Osteoblast (primary cell): Measurements from ENCODE around the gene HS1BP3. TPM values are rescaled to one million over a fixed set of nuclear protein-coding genes. Genes with fewer than 3 reads are reported as not detected.

Experiments
- DNase-seq: peaks from one replicate; pipeline ENCODE4 v3.0.0; 2011; ENCODE audit warnings: low spot score, mixed read lengths; ENCODE audit not compliant: insufficient read length; ENCODE audit errors: missing footprints
- H2AFZ ChIP-seq: 2 replicates; pipeline ENCODE4 v1.6.0; 2011; ENCODE audit warnings: mild to moderate bottlenecking, low read length
- H3K27ac ChIP-seq: 2 replicates; pipeline ENCODE4 v1.5.1; 2011; ENCODE audit warnings: mild to moderate bottlenecking, low read depth, low read length, moderate library complexity
- H3K27me3 ChIP-seq: 2 replicates; pipeline ENCODE4 v1.6.0; 2012; ENCODE audit warnings: mild to moderate bottlenecking, control low read depth, inconsistent platforms, low read length, moderate library complexity; ENCODE audit not compliant: insufficient read depth
- H3K36me3 ChIP-seq: 2 replicates; pipeline ENCODE4 v1.5.1; 2011; ENCODE audit warnings: mild to moderate bottlenecking, low read length, control low read depth, moderate library complexity; ENCODE audit not compliant: insufficient read depth
- H3K4me1 ChIP-seq: 2 replicates; pipeline ENCODE4 v1.5.1; 2011; ENCODE audit warnings: mild to moderate bottlenecking, low read length, control low read depth, moderate library complexity; ENCODE audit not compliant: insufficient read depth
- H3K4me2 ChIP-seq: 2 replicates; pipeline ENCODE4 v1.6.0; 2011; ENCODE audit warnings: mild to moderate bottlenecking, low read length; ENCODE audit not compliant: insufficient read depth
- H3K4me3 ChIP-seq: fragments of 200-600 bp; sonication (generic); 3 replicates; pipeline ENCODE4 v1.5.1; 2012; ENCODE audit warnings: mild to moderate bottlenecking, low read length, inconsistent platforms; ENCODE audit not compliant: insufficient read depth
- H3K79me2 ChIP-seq: 2 replicates; pipeline ENCODE4 v1.6.0; 2012; ENCODE audit warnings: mild to moderate bottlenecking, low read length, control low read depth, inconsistent platforms; ENCODE audit not compliant: insufficient read depth
- H3K9me3 ChIP-seq: 2 replicates; pipeline ENCODE4 v1.5.1; 2011; ENCODE audit warnings: low read depth, low read length, control low read depth
- H4K20me1 ChIP-seq: 2 replicates; pipeline ENCODE4 v1.6.0; 2012; ENCODE audit warnings: mild to moderate bottlenecking, low read length, control low read depth; ENCODE audit not compliant: insufficient read depth
- total RNA-seq: library from RNA; depleted of rRNA; stranded (reverse); fragments of >200 nt; gene quantifications from 2 replicates; pipeline ENCODE4 v1.2.3, GENCODE V29; 2012
- TF ChIP-seq, protein P1 (sequence below): IDR thresholded peaks from 2 replicates; pipeline ENCODE4 v1.5.1; 2011; ENCODE audit warnings: mild to moderate bottlenecking, low read depth, low read length, moderate library complexity; ENCODE audit errors: extremely low read depth

HS1BP3 gene
- total RNA-seq, 1 donor, result 47.8 TPM

DNA sequence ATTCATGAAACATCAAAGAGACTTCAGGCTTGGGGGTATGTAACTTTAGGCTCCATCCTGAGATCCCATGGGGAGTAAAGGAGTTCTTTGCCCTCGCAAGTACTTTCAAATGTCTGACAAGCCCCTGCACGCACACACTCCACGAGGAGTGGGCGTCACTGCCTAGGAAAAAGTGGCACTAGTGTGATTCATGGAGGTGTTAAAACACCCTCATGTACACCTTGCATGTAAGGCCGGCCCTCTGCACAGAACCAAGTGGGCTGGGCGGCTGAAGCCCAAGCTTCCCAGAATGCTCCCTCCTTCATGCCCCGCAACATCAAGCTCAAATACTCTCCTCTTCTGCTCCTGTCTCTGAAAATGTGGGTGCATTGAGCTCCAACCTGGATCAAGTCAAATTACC, 7.8 kb downstream of the HS1BP3 start:
- Histone ChIP-seq H3K79me2 (peaks cover 39% of the 10 kb centered on the region), H3K4me2 (no peak overlapping the region), H3K27ac (no peak overlapping the region), H3K4me1 (peaks cover 11% of the 10 kb centered on the region), H3K9me3 (no peaks in the 10 kb centered on the region), H3K27me3 (no peaks in the 10 kb centered on the region), H3K4me3 (no peak overlapping the region), H4K20me1 (peaks cover 39% of the 10 kb centered on the region), H3K36me3 (peaks cover 27% of the 10 kb centered on the region), H2AFZ (no peak overlapping the region)
- TF ChIP-seq, protein P1, sequence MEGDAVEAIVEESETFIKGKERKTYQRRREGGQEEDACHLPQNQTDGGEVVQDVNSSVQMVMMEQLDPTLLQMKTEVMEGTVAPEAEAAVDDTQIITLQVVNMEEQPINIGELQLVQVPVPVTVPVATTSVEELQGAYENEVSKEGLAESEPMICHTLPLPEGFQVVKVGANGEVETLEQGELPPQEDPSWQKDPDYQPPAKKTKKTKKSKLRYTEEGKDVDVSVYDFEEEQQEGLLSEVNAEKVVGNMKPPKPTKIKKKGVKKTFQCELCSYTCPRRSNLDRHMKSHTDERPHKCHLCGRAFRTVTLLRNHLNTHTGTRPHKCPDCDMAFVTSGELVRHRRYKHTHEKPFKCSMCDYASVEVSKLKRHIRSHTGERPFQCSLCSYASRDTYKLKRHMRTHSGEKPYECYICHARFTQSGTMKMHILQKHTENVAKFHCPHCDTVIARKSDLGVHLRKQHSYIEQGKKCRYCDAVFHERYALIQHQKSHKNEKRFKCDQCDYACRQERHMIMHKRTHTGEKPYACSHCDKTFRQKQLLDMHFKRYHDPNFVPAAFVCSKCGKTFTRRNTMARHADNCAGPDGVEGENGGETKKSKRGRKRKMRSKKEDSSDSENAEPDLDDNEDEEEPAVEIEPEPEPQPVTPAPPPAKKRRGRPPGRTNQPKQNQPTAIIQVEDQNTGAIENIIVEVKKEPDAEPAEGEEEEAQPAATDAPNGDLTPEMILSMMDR, result no peak
- DNase-seq, result no peak

DNA sequence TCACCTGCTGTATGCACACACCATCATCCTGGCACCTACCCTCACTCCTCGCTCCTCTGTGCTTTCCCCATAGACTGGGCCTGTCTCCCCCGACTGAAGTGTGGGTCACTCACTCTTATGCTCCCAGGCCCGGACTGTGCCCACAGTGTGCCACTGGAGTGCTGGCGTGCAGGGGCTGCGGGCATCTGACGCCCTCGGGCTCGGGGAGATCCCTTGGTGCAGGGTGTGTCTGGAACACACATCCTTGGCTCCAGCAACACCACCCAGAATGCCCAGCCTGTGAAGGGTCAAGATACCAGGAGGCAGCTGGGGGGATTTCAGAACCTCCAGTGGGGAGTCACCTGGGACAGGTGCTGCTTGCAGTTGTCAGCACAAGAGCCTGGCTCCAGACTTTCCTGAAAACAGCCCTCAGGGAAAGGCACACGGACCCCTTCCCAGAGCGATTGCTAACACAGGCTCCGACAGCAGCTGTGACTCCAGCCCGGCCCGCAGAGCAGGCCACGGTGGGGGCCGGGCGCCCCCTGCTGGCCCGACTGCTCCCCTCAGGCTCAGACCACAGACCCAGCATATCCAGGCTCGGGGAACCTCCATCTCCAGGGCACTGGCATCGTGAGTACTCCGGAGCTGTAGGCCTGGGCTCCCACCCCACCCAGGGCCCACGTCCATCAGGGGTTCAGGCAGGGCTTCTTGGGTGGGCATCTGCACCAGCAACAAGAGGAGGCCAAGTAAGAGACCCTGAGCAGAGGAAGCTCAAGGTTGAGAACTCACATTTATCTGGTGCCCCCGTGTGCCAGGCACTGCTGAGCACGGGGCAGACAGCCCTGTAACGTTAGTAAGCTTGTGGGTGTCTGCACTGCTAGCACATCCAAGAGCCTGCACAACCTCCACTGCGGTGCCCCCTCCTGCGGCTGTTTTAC, 8.6 kb downstream of the HS1BP3 start:
- TF ChIP-seq, protein P1, result peak; percentile 86
- Histone ChIP-seq H3K27me3 (no peaks in the 10 kb centered on the region), H3K79me2 (peaks cover 31% of the 10 kb centered on the region), H3K9me3 (no peaks in the 10 kb centered on the region), H4K20me1 (peaks cover 33% of the 10 kb centered on the region), H3K4me1 (peaks cover 11% of the 10 kb centered on the region), H3K27ac (peak overlapping the region; percentile 48), H2AFZ (no peak overlapping the region), H3K4me3 (no peak overlapping the region), H3K36me3 (peaks cover 33% of the 10 kb centered on the region), H3K4me2 (no peak overlapping the region)
- peak; percentile 98 for DNase-seq

DNA sequence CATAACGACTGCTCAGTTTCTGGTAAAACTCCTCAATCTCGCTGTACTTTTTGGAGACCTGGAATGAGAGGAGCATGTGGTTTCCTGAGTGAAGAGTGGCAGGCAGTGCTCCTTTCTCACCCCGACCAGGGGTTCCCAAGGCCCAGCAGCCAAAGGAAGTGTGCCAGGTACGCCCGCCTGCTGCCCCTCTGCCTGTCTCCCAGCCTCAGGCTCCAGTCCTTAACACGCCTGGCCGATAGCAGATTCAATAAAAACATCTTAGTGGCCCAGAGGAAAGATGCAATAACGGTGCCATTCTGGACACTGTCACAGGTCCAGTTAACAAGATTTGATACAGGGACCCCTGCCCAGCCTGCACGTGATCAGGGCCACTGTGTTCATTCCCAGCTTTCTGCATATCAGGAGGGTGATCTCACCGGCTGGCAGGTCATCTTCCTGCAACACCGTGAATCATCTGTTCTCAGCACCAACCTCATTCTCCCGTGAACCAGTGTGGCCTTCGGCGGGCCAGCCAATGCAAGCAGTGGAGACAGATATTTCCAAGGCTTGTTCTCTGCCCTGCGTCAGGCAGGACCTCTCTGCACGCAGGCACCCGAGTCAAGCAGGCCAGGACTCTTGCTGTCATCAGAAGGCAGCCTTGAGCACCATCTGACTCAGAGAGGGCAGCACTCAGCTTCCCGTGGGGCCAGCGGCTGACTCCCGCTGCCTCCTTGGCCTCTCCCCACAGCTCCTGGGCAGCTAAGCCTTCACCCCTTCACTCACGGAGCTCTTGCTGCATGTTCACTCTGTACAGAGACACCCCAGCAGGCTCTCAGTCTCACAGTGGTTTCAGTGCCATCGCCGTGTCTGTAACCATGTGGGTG, 9.5 kb downstream of the HS1BP3 start:
- peaks cover 22% of the 10 kb centered on the region for H3K79me2 ChIP-seq
- H2AFZ ChIP-seq, result no peak overlapping the region
- no peak overlapping the region for H3K4me2 ChIP-seq
- peaks cover 29% of the 10 kb centered on the region for H4K20me1 ChIP-seq
- no peak overlapping the region for H3K4me3 ChIP-seq
- peak; percentile 97 for DNase-seq
- peaks cover 34% of the 10 kb centered on the region for H3K36me3 ChIP-seq
- H3K4me1 ChIP-seq, result peaks cover 11% of the 10 kb centered on the region
- H3K27me3 ChIP-seq, result no peaks in the 10 kb centered on the region
- TF ChIP-seq, protein P1, result no peak
- H3K9me3 ChIP-seq, result no peaks in the 10 kb centered on the region
- H3K27ac ChIP-seq, result peak overlapping the region; percentile 78
